CD4-positive, alpha-beta T cell (primary cell): ENCODE data around the gene IL22RA1. TPM values are rescaled to one million over a fixed set of nuclear protein-coding genes. Genes with fewer than 3 reads are reported as not detected.

Source experiments
- ATAC-seq: fragments of 200-7000 bp; cut with Tn5 transposase; one replicate; pipeline ENCODE4 v1.10.0; 2022; ENCODE audit warnings: mild to moderate bottlenecking; ENCODE audit not compliant: poor library complexity
- CTCF ChIA-PET: fragments of 350-600 bp; sonication (Branson Sonifier 250); formaldehyde crosslinking; loops from one replicate; lab custom pipeline; 2021; ENCODE audit warnings: antibody characterized with exemption, inconsistent platforms; lab: Charles Lee
- POLR2A ChIA-PET: fragments of 350-600 bp; sonication (Branson Sonifier 250); formaldehyde crosslinking; loops from one replicate; lab custom pipeline; 2021; ENCODE audit warnings: antibody characterized with exemption, inconsistent platforms; lab: Charles Lee
- DNase-seq, 14 experiments: peaks; one replicate each; pipeline ENCODE4 v3.0.0-alpha.2; 2013 to 2020; ENCODE audit warnings: mixed read lengths in 2 of 14
- H3K27ac ChIP-seq, 2 donors: one replicate each; pipeline versions ENCODE4 v1.5.1 to v1.7.0; 2013; ENCODE audit warnings: low read length in 2 of 2, low read depth in 1 of 2, mild to moderate bottlenecking in 1 of 2
- H3K27me3 ChIP-seq, 2 experiments: 1 replicate in 1 of 2; 2 replicates in 1 of 2; pipeline versions ENCODE4 v1.6.1 to v1.7.0; 2013; ENCODE audit warnings: low read length in 2 of 2, control low read depth in 1 of 2, mild to moderate bottlenecking in 1 of 2, moderate library complexity in 1 of 2; ENCODE audit not compliant: insufficient read depth in 2 of 2, control insufficient read depth in 1 of 2
- H3K36me3 ChIP-seq: one replicate; pipeline ENCODE4 v1.6.1; 2013; ENCODE audit warnings: low read length, control low read depth; ENCODE audit not compliant: insufficient read depth
- H3K4me1 ChIP-seq: one replicate; pipeline ENCODE4 v1.6.1; 2013; ENCODE audit warnings: low read length, control low read depth; ENCODE audit not compliant: insufficient read depth
- H3K4me3 ChIP-seq: one replicate; pipeline ENCODE4 v1.5.1; 2013; ENCODE audit warnings: mild to moderate bottlenecking, low read length, moderate library complexity
- H3K9me3 ChIP-seq, 2 experiments: 1 replicate in 1 of 2; 2 replicates in 1 of 2; pipeline versions ENCODE4 v1.6.1 to v1.7.0; 2013; ENCODE audit warnings: low read length in 2 of 2, mild to moderate bottlenecking in 2 of 2, control low read depth in 1 of 2, moderate library complexity in 1 of 2; ENCODE audit not compliant: control insufficient read depth in 1 of 2, insufficient read depth in 1 of 2
- H3K27ac Mint-ChIP-seq: one replicate; pipeline ENCODE4 v1.8.0; 2020; ENCODE audit warnings: mixed read lengths
- H3K27me3 Mint-ChIP-seq: one replicate; pipeline ENCODE4 v1.8.0; 2021; ENCODE audit warnings: mixed read lengths
- H3K36me3 Mint-ChIP-seq: one replicate; pipeline ENCODE4 v1.8.0; 2021; ENCODE audit warnings: low read depth, mixed read lengths
- H3K4me1 Mint-ChIP-seq: one replicate; pipeline ENCODE4 v1.8.0; 2021; ENCODE audit warnings: low read depth, mixed read lengths
- H3K4me3 Mint-ChIP-seq: one replicate; pipeline ENCODE4 v1.8.0; 2020; ENCODE audit warnings: mild to moderate bottlenecking, mixed read lengths
- H3K9me3 Mint-ChIP-seq: one replicate; pipeline ENCODE4 v1.8.0; 2020; ENCODE audit warnings: mixed read lengths
- intact Hi-C, 2 experiments: fragments of 100-400 bp; cut with DNase I in 1 of 2; cut with micrococcal nuclease in 1 of 2; formaldehyde crosslinking; loops; one replicate each; pipeline versions ENCODE4 v1.15.1 to v1.9.0; 2023 to 2025; cut with DNase I, micrococcal nuclease
- total RNA-seq, 174 experiments: library from RNA in 2 of 174; stranded (reverse) in 2 of 174; gene quantifications; one replicate each; pipeline ENCODE4 v1.2.3 and lab custom pipeline; 2021 to 2026
- TF ChIP-seq, protein P1 (sequence below): fragments of 200-600 bp; IDR thresholded peaks from one replicate; pipeline ENCODE4 v1.8.0; 2022; ENCODE audit warnings: antibody characterized with exemption, mild to moderate bottlenecking

IL22RA1 gene
- total RNA-seq, 2 experiments from 2014 or later = not detected

DNA sequence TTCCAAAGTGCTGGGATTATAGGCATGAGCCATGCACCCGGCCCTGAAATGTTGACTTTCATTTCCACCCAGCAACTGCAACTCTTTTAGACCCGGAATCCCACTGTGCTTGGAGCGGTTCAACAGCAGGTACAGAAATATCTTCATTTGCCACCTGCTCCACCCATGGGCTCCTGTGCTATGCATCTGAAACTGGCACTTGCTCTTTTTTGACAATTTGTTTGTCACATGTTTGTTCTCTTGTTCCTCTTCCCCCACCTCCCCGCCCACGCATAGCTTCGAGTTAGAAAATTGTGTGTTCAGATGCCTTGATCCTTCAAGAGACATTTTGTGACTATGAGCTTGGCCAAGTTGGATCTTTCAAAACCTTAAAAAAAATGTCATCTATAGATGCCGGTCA, 46.6 kb upstream of the IL22RA1 start:
- ChIA-PET POLR2A (interaction anchor here (0.5 to 1.2 kb wide), 2 partner anchors 182 to 204 kb away, joined by 3 read pairs; no protein-coding TSS in a partner anchor), CTCF (interaction anchor here (1.6 to 3.0 kb wide), 3 partner anchors 9 to 202 kb away, joined by 5 to 10 read pairs (median 6); no protein-coding TSS in a partner anchor)
- no peaks in the 10 kb centered on the region for H3K9me3 Mint-ChIP-seq
- TF ChIP-seq, protein P1, sequence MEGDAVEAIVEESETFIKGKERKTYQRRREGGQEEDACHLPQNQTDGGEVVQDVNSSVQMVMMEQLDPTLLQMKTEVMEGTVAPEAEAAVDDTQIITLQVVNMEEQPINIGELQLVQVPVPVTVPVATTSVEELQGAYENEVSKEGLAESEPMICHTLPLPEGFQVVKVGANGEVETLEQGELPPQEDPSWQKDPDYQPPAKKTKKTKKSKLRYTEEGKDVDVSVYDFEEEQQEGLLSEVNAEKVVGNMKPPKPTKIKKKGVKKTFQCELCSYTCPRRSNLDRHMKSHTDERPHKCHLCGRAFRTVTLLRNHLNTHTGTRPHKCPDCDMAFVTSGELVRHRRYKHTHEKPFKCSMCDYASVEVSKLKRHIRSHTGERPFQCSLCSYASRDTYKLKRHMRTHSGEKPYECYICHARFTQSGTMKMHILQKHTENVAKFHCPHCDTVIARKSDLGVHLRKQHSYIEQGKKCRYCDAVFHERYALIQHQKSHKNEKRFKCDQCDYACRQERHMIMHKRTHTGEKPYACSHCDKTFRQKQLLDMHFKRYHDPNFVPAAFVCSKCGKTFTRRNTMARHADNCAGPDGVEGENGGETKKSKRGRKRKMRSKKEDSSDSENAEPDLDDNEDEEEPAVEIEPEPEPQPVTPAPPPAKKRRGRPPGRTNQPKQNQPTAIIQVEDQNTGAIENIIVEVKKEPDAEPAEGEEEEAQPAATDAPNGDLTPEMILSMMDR = no peak
- H3K4me1 Mint-ChIP-seq = peaks cover 48% of the 10 kb centered on the region
- Histone ChIP-seq H3K4me1 (peaks cover 36% of the 10 kb centered on the region), H3K27me3 (no peaks in the 10 kb centered on the region), H3K27ac (no peak overlapping the region), H3K9me3 (no peaks in the 10 kb centered on the region), H3K36me3 (no peaks in the 10 kb centered on the region), H3K4me3 (no peak overlapping the region)
- no peaks in the 10 kb centered on the region for H3K36me3 Mint-ChIP-seq
- peak overlapping the region; percentile 33 for H3K27ac Mint-ChIP-seq
- intact Hi-C loops = no loop called here
- no peaks in the 10 kb centered on the region for H3K27me3 Mint-ChIP-seq
- DNase-seq (peak in 3 of 14 experiments; percentile 41 to 59 (median 43)), ATAC-seq (no peak)
- H3K4me3 Mint-ChIP-seq = peak overlapping the region; percentile 74

DNA sequence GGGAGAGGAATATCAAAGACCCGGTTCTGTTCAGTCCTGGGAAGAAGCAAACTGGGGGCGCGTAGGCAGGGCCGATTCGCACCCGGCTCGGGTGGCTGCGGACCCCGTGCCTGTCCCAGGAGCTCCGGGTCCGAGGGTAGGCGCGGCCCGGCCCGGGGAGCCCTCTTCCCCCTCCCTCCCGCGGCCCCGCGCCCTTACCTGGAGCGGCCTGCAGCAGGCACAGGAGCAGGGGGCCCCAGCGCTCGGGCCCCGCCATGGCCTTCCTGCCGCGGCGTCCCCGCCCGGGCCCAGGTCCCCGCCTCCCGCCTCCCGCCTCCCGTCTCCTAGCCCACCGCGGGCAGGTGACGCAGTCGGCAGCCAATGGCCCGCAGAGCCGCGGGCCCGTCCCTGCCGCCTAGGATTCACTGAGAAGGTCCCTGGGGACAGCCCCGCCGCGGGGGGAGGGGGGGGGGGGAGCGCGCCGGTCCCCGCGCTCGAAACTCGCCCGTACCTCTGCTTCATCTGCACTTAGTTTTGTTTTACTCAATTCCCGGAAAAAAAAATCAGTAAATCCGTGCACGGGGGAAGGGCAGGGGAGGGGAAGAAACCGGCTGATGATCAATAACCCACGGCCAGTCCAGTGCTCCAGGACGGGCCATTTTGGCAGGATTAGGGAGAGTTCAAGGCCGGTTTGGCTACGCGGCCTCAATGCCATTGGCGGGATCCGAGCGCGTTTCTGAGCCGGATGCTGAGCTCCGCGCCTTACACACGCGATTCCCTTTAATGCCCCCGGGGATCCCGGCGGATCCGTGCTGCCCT, 44.3 kb upstream of the IL22RA1 start, which contains the start of gene IFNLR1:
IFNLR1 (minus strand) TSS at position 297 of the 798 bp plus-strand sequence; CDS start at position 256, 41 bp downstream.
- intact Hi-C loops = no loop called here
- Mint-ChIP-seq H3K4me3 (peak within 1 kb of the TSS; percentile 93), H3K27me3 (no peaks in the 10 kb centered on the region), H3K27ac (peak within 1 kb of the TSS; percentile 61), H3K4me1 (peaks cover 48% of the 10 kb centered on the region), H3K9me3 (no peaks in the 10 kb centered on the region), H3K36me3 (no peaks in the 10 kb centered on the region)
- ChIA-PET POLR2A (interaction anchor here (0.7 to 2.8 kb wide), 4 partner anchors 206 to 777 kb away, joined by 3 to 9 read pairs (median 4); partner anchors contain the start of gene SRRM1), CTCF (interaction anchor here (0.5 to 1.8 kb wide), 2 partner anchors 15 to 34 kb away, joined by 3 to 7 read pairs; no protein-coding TSS in a partner anchor)
- no peak within 1 kb of the TSS for H3K27ac ChIP-seq
- peak; percentile 88 for ATAC-seq
- H3K9me3 ChIP-seq = no peaks in the 10 kb centered on the region
- TF ChIP-seq, protein P1 = no peak
- H3K27me3 ChIP-seq = no peaks in the 10 kb centered on the region
- peak in 13 of 14 experiments; percentile 18 to 90 (median 57) for DNase-seq
- peaks cover 36% of the 10 kb centered on the region for H3K4me1 ChIP-seq
- H3K4me3 ChIP-seq = peak within 1 kb of the TSS; percentile 73
- H3K36me3 ChIP-seq = no peaks in the 10 kb centered on the region

DNA sequence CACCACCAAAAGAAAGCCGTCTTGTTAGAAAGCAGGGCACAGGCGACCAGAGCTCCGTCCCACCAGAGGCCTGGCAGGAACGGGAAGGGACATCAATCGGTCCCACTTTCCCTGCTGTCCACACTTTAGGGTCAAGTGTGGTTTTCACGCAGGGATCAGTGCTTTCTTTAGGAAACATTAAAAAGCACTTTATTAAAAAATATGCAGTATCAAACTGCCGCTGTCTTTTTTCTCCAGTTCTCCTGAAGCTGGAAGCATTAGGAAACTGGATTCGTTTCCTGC, 43.7 kb upstream of the IL22RA1 start:
- DNase-seq (no peak), ATAC-seq (no peak)
- Histone ChIP-seq H3K4me1 (peaks cover 36% of the 10 kb centered on the region), H3K4me3 (peak overlapping the region; percentile 73), H3K36me3 (no peaks in the 10 kb centered on the region), H3K27ac (no peak overlapping the region), H3K9me3 (no peaks in the 10 kb centered on the region), H3K27me3 (no peaks in the 10 kb centered on the region)
- Mint-ChIP-seq H3K27me3 (no peaks in the 10 kb centered on the region), H3K9me3 (no peaks in the 10 kb centered on the region), H3K27ac (peak overlapping the region; percentile 61), H3K36me3 (no peaks in the 10 kb centered on the region), H3K4me3 (peak overlapping the region; percentile 93), H3K4me1 (peaks cover 48% of the 10 kb centered on the region)
- intact Hi-C loops = no loop called here
- ChIA-PET CTCF (interaction anchor here (1.8 kb wide), 1 partner anchor 15 kb away, joined by 7 read pairs; no protein-coding TSS in a partner anchor), POLR2A (interaction anchor here (2.8 kb wide), 1 partner anchor 456 kb away, joined by 9 read pairs; the partner anchor contains the start of gene SRRM1)
- TF ChIP-seq, protein P1 = no peak
